WERI-Rb-1 (cell line): Measurements from ENCODE around the gene MT1B.

ENCODE experiments used
- DNase-seq: peaks from one replicate; pipeline ENCODE4 v3.0.0-alpha.2; 2020
- H3K27ac ChIP-seq: fragments of 250-450 bp; sonication (Bioruptor Pico); 2 replicates; pipeline ENCODE4 v1.5.1; 2020; ENCODE audit warnings: mild to moderate bottlenecking, moderate library complexity
- H3K27me3 ChIP-seq: fragments of 250-450 bp; sonication (Bioruptor Pico); 2 replicates; pipeline ENCODE4 v1.5.1; 2021; ENCODE audit warnings: mild to moderate bottlenecking, low read depth, moderate library complexity; ENCODE audit not compliant: insufficient read depth, severe bottlenecking
- H3K36me3 ChIP-seq: fragments of 250-450 bp; sonication (Bioruptor Pico); 2 replicates; pipeline ENCODE4 v1.5.1; 2020; ENCODE audit warnings: mild to moderate bottlenecking, moderate library complexity
- H3K4me3 ChIP-seq: 2 replicates; pipeline ENCODE4 v1.5.1; 2011; ENCODE audit warnings: low read depth, mild to moderate bottlenecking, control low read depth, low read length
- H3K9me3 ChIP-seq: fragments of 250-450 bp; sonication (Bioruptor Pico); 2 replicates; pipeline ENCODE4 v1.5.1; 2021; ENCODE audit warnings: mild to moderate bottlenecking, moderate library complexity; ENCODE audit not compliant: severe bottlenecking
- TF ChIP-seq, protein P1 (sequence below): IDR thresholded peaks from 2 replicates; pipeline ENCODE4 v1.5.1; 2011; ENCODE audit warnings: low read depth, mild to moderate bottlenecking, control low read depth, inconsistent platforms, low read length

Gene MT1B

DNA sequence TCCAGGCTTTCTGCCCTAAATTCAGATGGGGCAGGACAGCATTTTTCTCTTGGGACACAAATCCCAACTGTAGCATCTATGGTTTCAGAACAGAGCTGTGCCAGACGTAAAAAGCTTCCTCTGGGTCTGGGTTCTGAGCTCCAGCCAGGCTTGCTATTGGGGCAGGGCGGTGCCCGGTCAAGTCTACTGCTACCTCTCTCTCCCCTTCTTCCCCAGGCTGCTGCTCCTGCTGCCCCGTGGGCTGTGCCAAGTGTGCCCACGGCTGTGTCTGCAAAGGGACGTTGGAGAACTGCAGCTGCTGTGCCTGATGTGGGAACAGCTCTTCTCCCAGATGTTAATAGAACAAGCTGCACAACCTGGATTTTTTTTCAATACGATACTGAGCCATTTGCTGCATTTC, 18.2 kb upstream of the MT1B start:
- TF ChIP-seq, protein P1, sequence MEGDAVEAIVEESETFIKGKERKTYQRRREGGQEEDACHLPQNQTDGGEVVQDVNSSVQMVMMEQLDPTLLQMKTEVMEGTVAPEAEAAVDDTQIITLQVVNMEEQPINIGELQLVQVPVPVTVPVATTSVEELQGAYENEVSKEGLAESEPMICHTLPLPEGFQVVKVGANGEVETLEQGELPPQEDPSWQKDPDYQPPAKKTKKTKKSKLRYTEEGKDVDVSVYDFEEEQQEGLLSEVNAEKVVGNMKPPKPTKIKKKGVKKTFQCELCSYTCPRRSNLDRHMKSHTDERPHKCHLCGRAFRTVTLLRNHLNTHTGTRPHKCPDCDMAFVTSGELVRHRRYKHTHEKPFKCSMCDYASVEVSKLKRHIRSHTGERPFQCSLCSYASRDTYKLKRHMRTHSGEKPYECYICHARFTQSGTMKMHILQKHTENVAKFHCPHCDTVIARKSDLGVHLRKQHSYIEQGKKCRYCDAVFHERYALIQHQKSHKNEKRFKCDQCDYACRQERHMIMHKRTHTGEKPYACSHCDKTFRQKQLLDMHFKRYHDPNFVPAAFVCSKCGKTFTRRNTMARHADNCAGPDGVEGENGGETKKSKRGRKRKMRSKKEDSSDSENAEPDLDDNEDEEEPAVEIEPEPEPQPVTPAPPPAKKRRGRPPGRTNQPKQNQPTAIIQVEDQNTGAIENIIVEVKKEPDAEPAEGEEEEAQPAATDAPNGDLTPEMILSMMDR, result no peak
- Histone ChIP-seq H3K27ac (no peak overlapping the region), H3K9me3 (no peaks in the 10 kb centered on the region), H3K4me3 (no peak overlapping the region), H3K36me3 (no peaks in the 10 kb centered on the region), H3K27me3 (no peaks in the 10 kb centered on the region)
- DNase-seq, result no peak

- no peak overlapping the region for H3K4me3 ChIP-seq
- no peaks in the 10 kb centered on the region for H3K9me3 ChIP-seq
- no peaks in the 10 kb centered on the region for H3K27me3 ChIP-seq
- no peak for DNase-seq
- TF ChIP-seq, protein P1, result no peak
- no peaks in the 10 kb centered on the region for H3K36me3 ChIP-seq
- no peak overlapping the region for H3K27ac ChIP-seq
Measured at GRCh38 chr16:56634715-56635440, 16.8 kb upstream of the MT1B start.

- H3K27ac ChIP-seq, result no peak overlapping the region
- DNase-seq, result no peak
- H3K9me3 ChIP-seq, result no peaks in the 10 kb centered on the region
- no peaks in the 10 kb centered on the region for H3K27me3 ChIP-seq
- no peak overlapping the region for H3K4me3 ChIP-seq
- H3K36me3 ChIP-seq, result no peaks in the 10 kb centered on the region
- TF ChIP-seq, protein P1, result no peak
Measured at GRCh38 chr16:56635441-56635967, 16.2 kb upstream of the MT1B start.

GRCh38 chr16:56636616-56637413, 14.9 kb upstream of the MT1B start:
- TF ChIP-seq, protein P1, result no peak
- Histone ChIP-seq H3K36me3 (no peaks in the 10 kb centered on the region), H3K9me3 (no peaks in the 10 kb centered on the region), H3K27ac (no peak overlapping the region), H3K4me3 (no peak overlapping the region), H3K27me3 (no peaks in the 10 kb centered on the region)
- no peak for DNase-seq

GRCh38 chr16:56637814-56638750, 13.6 kb upstream of the MT1B start, which contains the start of gene MT1A:
Gene MT1A (plus strand): TSS chr16:56638666. CDS start chr16:56638739, 73 bp downstream.
- TF ChIP-seq, protein P1, result no peak
- no peaks in the 10 kb centered on the region for H3K36me3 ChIP-seq
- no peaks in the 10 kb centered on the region for H3K27me3 ChIP-seq
- DNase-seq, result no peak
- no peak within 1 kb of the TSS for H3K4me3 ChIP-seq
- no peaks in the 10 kb centered on the region for H3K9me3 ChIP-seq
- no peak within 1 kb of the TSS for H3K27ac ChIP-seq
